A549 (cell line): ENCODE measurements around the gene JMJD4. TPM values are rescaled to one million over a fixed set of nuclear protein-coding genes. Genes with fewer than 3 reads are reported as not detected.

Experiments
- ATAC-seq, 2 experiments: fragments of 200-7000 bp in 1 of 2; fragments of >200 bp in 1 of 2; cut with Nextera tagmentation in 1 of 2; cut with Tn5 transposase in 1 of 2; 3 replicates each; pipeline versions ENCODE4 v1.8.0 to v1.9.1; 2018 to 2020; ENCODE audit warnings: mild to moderate bottlenecking in 1 of 2, moderate library complexity in 1 of 2
- CTCF ChIA-PET: fragments of 300-600 bp; sonication (Branson Sonifier 250); formaldehyde crosslinking; extraction: SDS; loops from one replicate; lab custom pipeline; 2021; ENCODE audit warnings: antibody characterized with exemption, inconsistent platforms; lab: Yijun Ruan, JAX
- POLR2A ChIA-PET: fragments of 350-600 bp; formaldehyde crosslinking; extraction: SDS; loops from one replicate; lab custom pipeline; 2021; ENCODE audit warnings: antibody characterized with exemption, inconsistent platforms; lab: Yijun Ruan, JAX
- DNase-seq, 2 experiments: peaks; one replicate each; pipeline versions ENCODE4 v3.0.0 to v3.0.0-alpha.2; 2011 to 2016; ENCODE audit warnings: low read depth in 1 of 2, low spot score in 1 of 2
- FAIRE-seq: peaks from 2 replicates; lab custom pipeline; 2011; peaks lifted over from hg19 to GRCh38; lab: Jason Lieb, UNC
- H3K27ac ChIP-seq, 2 experiments: fragments of >200 bp; sonication (Bioruptor Twin); formaldehyde crosslinking; 3 replicates each; pipeline ENCODE4 v1.5.1; 2016 to 2017
- H3K4me1 ChIP-seq: fragments of >200 bp; sonication (Bioruptor Twin); formaldehyde crosslinking; 3 replicates; pipeline ENCODE4 v1.6.1; 2016
- H3K4me2 ChIP-seq: fragments of >200 bp; sonication (Bioruptor Twin); formaldehyde crosslinking; 3 replicates; pipeline ENCODE4 v1.6.1; 2016
- H3K4me3 ChIP-seq: fragments of >200 bp; sonication (Bioruptor Twin); formaldehyde crosslinking; 3 replicates; pipeline ENCODE4 v1.5.1; 2016
- H3K9me3 ChIP-seq: fragments of >200 bp; sonication (Bioruptor Twin); formaldehyde crosslinking; 3 replicates; pipeline ENCODE4 v1.6.1; 2016
- BHLHE40 ChIP-seq: IDR thresholded peaks from 2 replicates; pipeline ENCODE4 v1.6.1; 2012; ENCODE audit warnings: low read depth, low read length, inconsistent platforms
- CEBPB ChIP-seq, 2 experiments: fragments of >200 bp in 1 of 2; sonication (Bioruptor Twin) in 1 of 2; formaldehyde crosslinking in 1 of 2; IDR thresholded peaks; 2 replicates each; pipeline ENCODE4 v1.6.1; 2012 to 2016
- CHD2 ChIP-seq: fragments of 150-350 bp; IDR thresholded peaks from 2 replicates; pipeline ENCODE4 v1.6.1; 2014; ENCODE audit warnings: low read length; ENCODE audit not compliant: partially characterized antibody
- EHMT2 ChIP-seq: fragments of 200-600 bp; sonication (generic); IDR thresholded peaks from 2 replicates; pipeline ENCODE4 v1.6.1; 2016; ENCODE audit warnings: antibody characterized with exemption, low read depth, mild to moderate bottlenecking, moderate library complexity
- ELK1 ChIP-seq: fragments of 150-350 bp; IDR thresholded peaks from 2 replicates; pipeline ENCODE4 v1.6.1; 2014; ENCODE audit warnings: low read depth, mild to moderate bottlenecking, low read length
- EP300 ChIP-seq, 2 experiments: fragments of >200 bp; sonication (Bioruptor Twin); formaldehyde crosslinking; IDR thresholded peaks; 2 replicates in 1 of 2; 3 replicates in 1 of 2; pipeline ENCODE4 v1.6.1; 2016 to 2017
- ESRRA ChIP-seq: fragments of 150-350 bp; IDR thresholded peaks from 2 replicates; pipeline ENCODE4 v1.6.1; 2014; ENCODE audit warnings: mild to moderate bottlenecking, low read length, borderline replicate concordance
- FOXS1 ChIP-seq: fragments of 250-450 bp; sonication (Bioruptor Pico); IDR thresholded peaks from 2 replicates; pipeline ENCODE4 v1.5.0; 2020; ENCODE audit warnings: mild to moderate bottlenecking, moderate library complexity
- HEYL ChIP-seq: fragments of 250-450 bp; sonication (Bioruptor Pico); IDR thresholded peaks from 2 replicates; pipeline ENCODE4 v1.8.0; 2021; ENCODE audit warnings: mild to moderate bottlenecking, moderate library complexity
- HMGXB4 ChIP-seq: fragments of 250-450 bp; sonication (Bioruptor Pico); IDR thresholded peaks from 2 replicates; pipeline ENCODE4 v1.5.0; 2021; ENCODE audit warnings: mild to moderate bottlenecking, moderate library complexity, borderline replicate concordance
- HOXB13 ChIP-seq: fragments of 250-450 bp; sonication (Bioruptor Pico); IDR thresholded peaks from 2 replicates; pipeline ENCODE4 v1.5.0; 2020; ENCODE audit warnings: low read depth, mild to moderate bottlenecking, moderate library complexity
- HOXB5 ChIP-seq: fragments of 250-450 bp; sonication (Bioruptor Pico); IDR thresholded peaks from 2 replicates; pipeline ENCODE4 v1.5.0; 2020; ENCODE audit warnings: mild to moderate bottlenecking, moderate library complexity
- JUNB ChIP-seq: fragments of >200 bp; sonication (Bioruptor Twin); formaldehyde crosslinking; IDR thresholded peaks from 2 replicates; pipeline ENCODE4 v1.6.1; 2016
- NFE2L2 ChIP-seq: fragments of 150-350 bp; conservative IDR thresholded peaks from 2 replicates; pipeline ENCODE4 v1.6.1; 2014; ENCODE audit warnings: low read length
- POLR2AphosphoS2 ChIP-seq: conservative IDR thresholded peaks from 2 replicates; pipeline ENCODE4 v1.6.1; 2012; ENCODE audit warnings: low read length, improper control_type of control experiment, inconsistent platforms
- RCOR1 ChIP-seq: fragments of 150-350 bp; IDR thresholded peaks from 2 replicates; pipeline ENCODE4 v1.6.1; 2014; ENCODE audit warnings: antibody characterized with exemption, low read length, low read depth
- SMC3 ChIP-seq: fragments of >200 bp; sonication (Bioruptor Twin); formaldehyde crosslinking; IDR thresholded peaks from 3 replicates; pipeline ENCODE4 v1.6.1; 2018; ENCODE audit warnings: inconsistent platforms
- SREBF2 ChIP-seq: fragments of 450-650 bp; IDR thresholded peaks from 2 replicates; pipeline ENCODE4 v1.6.1; 2014; ENCODE audit warnings: mild to moderate bottlenecking, moderate library complexity
- TFCP2L1 ChIP-seq: fragments of 250-450 bp; sonication (Bioruptor Pico); IDR thresholded peaks from 2 replicates; pipeline ENCODE4 v1.5.0; 2021; ENCODE audit warnings: mild to moderate bottlenecking
- USF2 ChIP-seq: fragments of 450-650 bp; IDR thresholded peaks from 2 replicates; pipeline ENCODE4 v1.6.1; 2014; ENCODE audit warnings: antibody characterized with exemption
- WGBS: methylation state at CpG from one replicate; pipeline ENCODE4 v1.1.6; 2017; ENCODE audit errors: missing lambda C conversion rate; 5-methylcytosine and 5-hydroxymethylcytosine counted together
- polyA plus RNA-seq, 4 experiments: library from polyadenylated mRNA; depleted of rRNA in 3 of 4; stranded (reverse); fragments of >200 nt; fragmentation: RNase III in 1 of 4; extraction: RNeasy Plus Mini Kit Qiagen cat#74134 plus additional on column Dnase treatment in 1 of 4; gene quantifications; 2 replicates in 3 of 4; 3 replicates in 1 of 4; pipeline ENCODE4 v1.2.3, GENCODE V29; 2011 to 2017
- TF ChIP-seq, protein P1 (sequence below): IDR thresholded peaks from 2 replicates; pipeline ENCODE4 v1.6.1; 2012
- TF ChIP-seq, protein P2 (sequence below): IDR thresholded peaks from 2 replicates; pipeline ENCODE4 v1.6.1; 2012; ENCODE audit warnings: low read depth, borderline replicate concordance
- TF ChIP-seq, protein P3 (sequence below): fragments of >200 bp; sonication (Bioruptor Twin); formaldehyde crosslinking; IDR thresholded peaks from 2 replicates; pipeline ENCODE4 v1.6.1; 2016
- TF ChIP-seq, protein P4 (sequence below): IDR thresholded peaks from 2 replicates; pipeline ENCODE4 v1.6.1; 2012

JMJD4 gene
- polyA plus RNA-seq, 2 of the 4 experiments (the other 2 are of a cell fraction), result 18.8 to 21.2 TPM

DNA sequence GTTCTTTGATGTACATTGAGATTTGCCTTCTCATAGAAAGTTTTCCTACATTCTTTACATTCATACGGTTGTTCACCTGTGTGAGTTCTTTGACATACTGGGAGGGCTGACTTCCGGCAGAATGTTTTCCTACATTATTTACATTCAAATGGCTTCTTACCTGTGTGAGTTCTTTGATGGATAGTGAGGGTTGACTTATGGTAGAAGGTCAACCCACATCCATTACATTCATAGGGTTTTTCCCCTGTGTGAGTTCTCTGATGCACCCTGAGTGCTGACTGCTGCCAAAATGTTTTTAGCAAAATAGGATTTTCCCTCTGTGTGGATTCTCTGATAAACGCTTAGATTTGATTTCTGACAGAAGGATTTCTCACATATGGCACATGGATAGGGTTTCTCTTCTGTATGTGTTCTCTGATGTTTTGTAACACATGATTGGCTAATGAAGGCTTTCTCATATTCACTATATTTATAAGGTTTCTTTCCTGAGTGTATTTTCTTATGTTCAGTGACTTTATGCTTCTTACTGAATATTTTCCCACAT, 37.7 kb downstream of the JMJD4 start:
- H3K9me3 ChIP-seq, result peaks cover 48% of the 10 kb centered on the region
- H3K4me1 ChIP-seq, result no peaks in the 10 kb centered on the region
- no peak overlapping the region for H3K27ac ChIP-seq
- 20% methylated on average over 3 of the region's 3 CpGs for WGBS
- H3K4me3 ChIP-seq, result no peak overlapping the region
- ATAC-seq (no peak), FAIRE-seq (no peak), DNase-seq (no peak)
- ChIA-PET CTCF (no interaction called here), POLR2A (no interaction called here)
- H3K4me2 ChIP-seq, result no peak overlapping the region
- TF ChIP-seq HOXB5 (CRISPR knock-in tag) (no peak), HEYL (no peak), BHLHE40 (no peak), CHD2 (no peak), HOXB13 (CRISPR knock-in tag) (no peak), POLR2AphosphoS2 (no peak), EP300 (IDR thresholded peaks at IDR 0.05) (no peak), TFCP2L1 (no peak), NFE2L2 (no peak), ELK1 (no peak), JUNB (no peak), RCOR1 (no peak)
- TF ChIP-seq, protein P1, sequence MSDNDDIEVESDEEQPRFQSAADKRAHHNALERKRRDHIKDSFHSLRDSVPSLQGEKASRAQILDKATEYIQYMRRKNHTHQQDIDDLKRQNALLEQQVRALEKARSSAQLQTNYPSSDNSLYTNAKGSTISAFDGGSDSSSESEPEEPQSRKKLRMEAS, result no peak
- TF ChIP-seq, protein P2, sequence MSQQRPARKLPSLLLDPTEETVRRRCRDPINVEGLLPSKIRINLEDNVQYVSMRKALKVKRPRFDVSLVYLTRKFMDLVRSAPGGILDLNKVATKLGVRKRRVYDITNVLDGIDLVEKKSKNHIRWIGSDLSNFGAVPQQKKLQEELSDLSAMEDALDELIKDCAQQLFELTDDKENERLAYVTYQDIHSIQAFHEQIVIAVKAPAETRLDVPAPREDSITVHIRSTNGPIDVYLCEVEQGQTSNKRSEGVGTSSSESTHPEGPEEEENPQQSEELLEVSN, result no peak
- TF ChIP-seq, protein P3, sequence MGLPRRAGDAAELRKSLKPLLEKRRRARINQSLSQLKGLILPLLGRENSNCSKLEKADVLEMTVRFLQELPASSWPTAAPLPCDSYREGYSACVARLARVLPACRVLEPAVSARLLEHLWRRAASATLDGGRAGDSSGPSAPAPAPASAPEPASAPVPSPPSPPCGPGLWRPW, result no peak
- TF ChIP-seq, protein P4, sequence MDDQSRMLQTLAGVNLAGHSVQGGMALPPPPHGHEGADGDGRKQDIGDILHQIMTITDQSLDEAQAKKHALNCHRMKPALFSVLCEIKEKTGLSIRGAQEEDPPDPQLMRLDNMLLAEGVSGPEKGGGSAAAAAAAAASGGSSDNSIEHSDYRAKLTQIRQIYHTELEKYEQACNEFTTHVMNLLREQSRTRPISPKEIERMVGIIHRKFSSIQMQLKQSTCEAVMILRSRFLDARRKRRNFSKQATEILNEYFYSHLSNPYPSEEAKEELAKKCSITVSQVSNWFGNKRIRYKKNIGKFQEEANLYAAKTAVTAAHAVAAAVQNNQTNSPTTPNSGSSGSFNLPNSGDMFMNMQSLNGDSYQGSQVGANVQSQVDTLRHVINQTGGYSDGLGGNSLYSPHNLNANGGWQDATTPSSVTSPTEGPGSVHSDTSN, result no peak

- no peak overlapping the region for H3K27ac ChIP-seq
- DNase-seq (no peak), ATAC-seq (no peak), FAIRE-seq (no peak)
- CTCF ChIA-PET, result interaction anchor here (0.6 kb wide), 1 partner anchor 1278 kb away, joined by 5 read pairs; the partner anchor contains the start of gene PARP1
- POLR2A ChIA-PET, result no interaction called here
- no peak overlapping the region for H3K4me3 ChIP-seq
- TF ChIP-seq NFE2L2 (no peak), SREBF2 (no peak), EHMT2 (no peak), USF2 (no peak), CEBPB (IDR thresholded peaks at IDR 0.05) (no peak), ESRRA (no peak), FOXS1 (CRISPR knock-in tag) (no peak), SMC3 (no peak), HMGXB4 (CRISPR knock-in tag) (no peak)
- TF ChIP-seq, protein P3, result no peak
- WGBS, result 33% methylated on average over 8 of the region's 8 CpGs
- no peak overlapping the region for H3K4me2 ChIP-seq
- H3K4me1 ChIP-seq, result no peaks in the 10 kb centered on the region
- H3K9me3 ChIP-seq, result peaks cover 52% of the 10 kb centered on the region
Measured at GRCh38 chr1:227685807-227686206, 49.3 kb downstream of the JMJD4 start.
